ENCODE measurements around the gene PILRA. TPM values are rescaled to one million over a fixed set of nuclear protein-coding genes. Genes with fewer than 3 reads are reported as not detected.

The PILRA gene
- total and polyA plus RNA-seq, 10 of the 15 experiments (the other 5 are each of a cell fraction or from before 2014, with no cell fraction given) = 6.6 to 43.3 (median 11.5) TPM

GRCh38 chr7:100366411-100367250 is 6.7 kb upstream of the PILRA start (continued):
- no peak for TF ChIP-seq TBL1XR1 (IDR thresholded peaks at IDR 0.05; ENCODE audit: low read depth, low read length)
- TF ChIP-seq TCF12 (IDR thresholded peaks at IDR 0.05; ENCODE audit: low read depth, low read length) = no peak
- no peak for TF ChIP-seq POLR2AphosphoS2 (IDR thresholded peaks at IDR 0.05; ENCODE audit: low read depth, low read length)
- no peak for TF ChIP-seq HSF1 (IDR thresholded peaks at IDR 0.05; ENCODE audit: low read depth, low read length)
- TF ChIP-seq ZBED1 (IDR thresholded peaks at IDR 0.05; ENCODE audit: borderline replicate concordance) = no peak
- TF ChIP-seq RB1 (IDR thresholded peaks at IDR 0.05; ENCODE audit: borderline replicate concordance) = 0 out of 2 replicates have a peak, but pooled peaks have one; percentile 52
- peak; percentile 86 for TF ChIP-seq IKZF1 (conservative IDR thresholded peaks at IDR 0.05)
- TF ChIP-seq SPI1 (IDR thresholded peaks at IDR 0.05; ENCODE audit: borderline replicate concordance, insufficient read depth, low read depth, low read length) = no peak
- no peak for TF ChIP-seq SUPT20H (IDR thresholded peaks at IDR 0.05; ENCODE audit: borderline replicate concordance, control insufficient read depth, low read depth, low read length)
- 0 out of 2 replicates have a peak, but pooled peaks have one; percentile 24 for TF ChIP-seq IRF4 (IDR thresholded peaks at IDR 0.05; ENCODE audit: low read depth, low read length)
- TF ChIP-seq NFYB (IDR thresholded peaks at IDR 0.05; ENCODE audit: insufficient read depth, low read depth, low read length) = no peak
- TF ChIP-seq KLF5 (IDR thresholded peaks at IDR 0.05; ENCODE audit: partially characterized antibody) = peak; percentile 92
- TF ChIP-seq MXI1 (IDR thresholded peaks at IDR 0.05; ENCODE audit: low read depth, low read length) = no peak; the same call in 1 of the 2 replicates
- no peak for TF ChIP-seq BRCA1 (IDR thresholded peaks at IDR 0.05; ENCODE audit: low read depth, low read length)
- TF ChIP-seq RAD51 (IDR thresholded peaks at IDR 0.05) = no peak
- TF ChIP-seq CHD2 (IDR thresholded peaks at IDR 0.05; ENCODE audit: borderline replicate concordance, low read depth, low read length) = no peak
- no peak for TF ChIP-seq PAX5 (IDR thresholded peaks at IDR 0.05; ENCODE audit: borderline replicate concordance, low read depth, low read length)
- no peak for TF ChIP-seq TCF7 (IDR thresholded peaks at IDR 0.05; ENCODE audit: borderline replicate concordance)
- no peak for TF ChIP-seq NR2C1 (IDR thresholded peaks at IDR 0.05)
- TF ChIP-seq E4F1 (IDR thresholded peaks at IDR 0.05; ENCODE audit: borderline replicate concordance, partially characterized antibody) = no peak
- TF ChIP-seq SIX5 (IDR thresholded peaks at IDR 0.05; ENCODE audit: low read depth, low read length, severe bottlenecking) = no peak
- TF ChIP-seq CREM (IDR thresholded peaks at IDR 0.05; ENCODE audit: low read depth) = peak; percentile 91
- TF ChIP-seq DPF2 (IDR thresholded peaks at IDR 0.05) = peak; percentile 93
- TF ChIP-seq WRNIP1 (IDR thresholded peaks at IDR 0.05; ENCODE audit: borderline replicate concordance, low read depth, low read length) = no peak
- TF ChIP-seq NR2F1 (conservative IDR thresholded peaks at IDR 0.05) = peak; percentile 82
- TF ChIP-seq IRF3 (IDR thresholded peaks at IDR 0.05) = no peak
- TF ChIP-seq YY1 (IDR thresholded peaks at IDR 0.05; ENCODE audit: low read depth, low read length) = no peak
- TF ChIP-seq PAX8 (IDR thresholded peaks at IDR 0.05) = no peak
